Measurements from ENCODE around the gene ZNF791. TPM values are rescaled to one million over a fixed set of nuclear protein-coding genes. Genes with fewer than 3 reads are reported as not detected.

Gene ZNF791
- total and polyA plus RNA-seq, 2 experiments from 2014 or later: 12.2 to 15.3 TPM

- TF ChIP-seq ZNF462 (CRISPR knock-in tag; IDR thresholded peaks at IDR 0.05): no peak
- no peak for TF ChIP-seq EZH2 (IDR thresholded peaks at IDR 0.05; ENCODE audit: low read depth, unreplicated experiment)
- TF ChIP-seq CREB1 (CRISPR knock-in tag; IDR thresholded peaks at IDR 0.05; ENCODE audit: low read depth): no peak
- no peak for TF ChIP-seq STAT1 (IDR thresholded peaks at IDR 0.05; ENCODE audit: unreplicated experiment)
- no peak for TF ChIP-seq NANOG (IDR thresholded peaks at IDR 0.05; ENCODE audit: borderline replicate concordance)
- TF ChIP-seq JUNB (IDR thresholded peaks at IDR 0.05; ENCODE audit: unreplicated experiment): no peak
- TF ChIP-seq CTCF (conservative IDR thresholded peaks at IDR 0.05; ENCODE audit: low read depth in 2 of 2): no peak
- no peak for TF ChIP-seq REST (IDR thresholded peaks at IDR 0.05; ENCODE audit: unreplicated experiment)
These were observed 28.0 kb downstream of the ZNF791 start (continued) for GRCh38 chr19:12638611-12639182.

All from GM23338 (cell line).